SK-N-SH (cell line): ENCODE results near the gene C20orf144. TPM values are rescaled to one million over a fixed set of nuclear protein-coding genes. Genes with fewer than 3 reads are reported as not detected.

Experiments
- CTCF ChIA-PET: fragments of 300-600, 350-600 bp; formaldehyde crosslinking; extraction: SDS; loops from one replicate; lab custom pipeline; 2021; lab: Yijun Ruan, JAX
- POLR2A ChIA-PET: fragments of 350-600 bp; sonication (Branson Sonifier 250); formaldehyde crosslinking; extraction: SDS; loops from one replicate; lab custom pipeline; 2020; ENCODE audit warnings: antibody characterized with exemption, inconsistent platforms; lab: Yijun Ruan, JAX
- DNase-seq: peaks from one replicate; pipeline ENCODE4 v3.0.0; 2012
- H2AFZ ChIP-seq: fragments of 200-600 bp; sonication (generic); 2 replicates; pipeline ENCODE4 v1.8.1; 2016; ENCODE audit warnings: antibody characterized with exemption, mild to moderate bottlenecking, low read depth
- H3F3A ChIP-seq: fragments of 200-600 bp; sonication (generic); replicated peaks from 2 replicates; pipeline ENCODE3; 2016; ENCODE audit warnings: antibody characterized with exemption, mild to moderate bottlenecking; ENCODE audit not compliant: insufficient read depth
- H3K27ac ChIP-seq, 2 experiments: fragments of 200-500 bp in 1 of 2; fragments of 200-600 bp in 1 of 2; sonication (Bioruptor generic) in 1 of 2; sonication (generic), shearing (Covaris generic) in 1 of 2; 2 replicates each; pipeline versions ENCODE4 v1.5.1 to v1.6.1; 2014 to 2016; ENCODE audit warnings: low read depth in 2 of 2, inconsistent platforms in 1 of 2, low read length in 1 of 2, mild to moderate bottlenecking in 1 of 2, mixed read lengths in 1 of 2
- H3K27me3 ChIP-seq: fragments of 200-600 bp; sonication (generic), shearing (Covaris generic); 2 replicates; pipeline ENCODE4 v1.6.1; 2016; ENCODE audit warnings: mixed run types; ENCODE audit not compliant: insufficient read depth
- H3K36me3 ChIP-seq, 2 experiments: fragments of 200-500 bp in 1 of 2; fragments of 200-600 bp in 1 of 2; sonication (Bioruptor generic) in 1 of 2; sonication (generic) in 1 of 2; replicated peaks in 1 of 2; 2 replicates each; pipeline versions ENCODE3 to v1.5.1; 2014 to 2016; ENCODE audit warnings: low read length in 1 of 2, mild to moderate bottlenecking in 1 of 2; ENCODE audit not compliant: insufficient read depth in 2 of 2, control insufficient read depth in 1 of 2
- H3K4me1 ChIP-seq, 2 experiments: fragments of 200-500 bp in 1 of 2; fragments of 200-600 bp in 1 of 2; sonication (Bioruptor generic) in 1 of 2; sonication (generic), shearing (Covaris generic) in 1 of 2; 2 replicates each; pipeline versions ENCODE4 v1.5.1 to v1.6.1; 2014 to 2016; ENCODE audit warnings: low read depth in 1 of 2, low read length in 1 of 2, mixed run types in 1 of 2; ENCODE audit not compliant: insufficient read depth in 2 of 2, control insufficient read depth in 1 of 2
- H3K4me2 ChIP-seq: fragments of 200-600 bp; sonication (generic), shearing (Covaris generic); 2 replicates; pipeline ENCODE4 v1.6.1; 2017; ENCODE audit warnings: mixed run types
- H3K4me3 ChIP-seq, 2 experiments: fragments of 200-500 bp in 1 of 2; fragments of 200-600 bp in 1 of 2; sonication (Bioruptor generic) in 1 of 2; sonication (generic), shearing (Covaris generic) in 1 of 2; 2 replicates each; pipeline versions ENCODE4 v1.5.1 to v1.8.1; 2014 to 2016; ENCODE audit warnings: low read depth in 2 of 2, inconsistent platforms in 1 of 2, low read length in 1 of 2, mild to moderate bottlenecking in 1 of 2, mixed read lengths in 1 of 2, moderate library complexity in 1 of 2
- H3K79me2 ChIP-seq: fragments of 200-600 bp; sonication (generic); 2 replicates; pipeline ENCODE4 v1.8.1; 2017; ENCODE audit warnings: mild to moderate bottlenecking; ENCODE audit not compliant: insufficient read depth
- H3K9ac ChIP-seq: fragments of 200-600 bp; sonication (generic); 2 replicates; pipeline ENCODE4 v1.6.1; 2017; ENCODE audit warnings: mixed run types
- H3K9me2 ChIP-seq: fragments of 200-600 bp; sonication (generic); 2 replicates; pipeline ENCODE4 v1.6.1; 2017; ENCODE audit warnings: mixed run types
- H3K9me3 ChIP-seq: fragments of 200-600 bp; sonication (generic); 2 replicates; pipeline ENCODE4 v1.6.1; 2017; ENCODE audit warnings: mixed run types, mild to moderate bottlenecking, moderate library complexity
- H4K20me1 ChIP-seq: fragments of 200-600 bp; sonication (generic); 2 replicates; pipeline ENCODE4 v1.6.1; 2017; ENCODE audit warnings: mild to moderate bottlenecking, mixed run types; ENCODE audit not compliant: insufficient read depth
- ELF1 ChIP-seq: IDR thresholded peaks from 2 replicates; pipeline ENCODE4 v1.4.0; 2012
- EZH2phosphoT487 ChIP-seq: fragments of 200-600 bp; sonication (generic); IDR thresholded peaks from 2 replicates; pipeline ENCODE4 v1.6.1; 2017; ENCODE audit warnings: low read depth, mixed run types, mild to moderate bottlenecking, antibody characterized with exemption, moderate library complexity, borderline replicate concordance
- FOSL2 ChIP-seq: IDR thresholded peaks from 2 replicates; pipeline ENCODE4 v1.4.0; 2012; ENCODE audit warnings: low read depth, mild to moderate bottlenecking, moderate library complexity, borderline replicate concordance
- FOXJ3 ChIP-seq: sonication (generic); formaldehyde crosslinking; IDR thresholded peaks from 2 replicates; pipeline ENCODE4 v1.5.1; 2020; ENCODE audit warnings: mild to moderate bottlenecking, missing genetic modification reagents
- GABPA ChIP-seq: IDR thresholded peaks from 2 replicates; pipeline ENCODE4 v1.4.0; 2012; ENCODE audit warnings: low read depth, mild to moderate bottlenecking
- JUND ChIP-seq: IDR thresholded peaks from 2 replicates; pipeline ENCODE4 v1.4.0; 2012
- MEF2A ChIP-seq: IDR thresholded peaks from 2 replicates; pipeline ENCODE4 v1.4.0; 2012; ENCODE audit warnings: low read depth, borderline replicate concordance
- MXI1 ChIP-seq: IDR thresholded peaks from 2 replicates; pipeline ENCODE4 v1.6.1; 2012; ENCODE audit warnings: mild to moderate bottlenecking, low read depth, low read length, improper control_type of control experiment
- NFIC ChIP-seq: IDR thresholded peaks from 2 replicates; pipeline ENCODE4 v1.4.0; 2012; ENCODE audit warnings: borderline replicate concordance
- NRF1 ChIP-seq: IDR thresholded peaks from 2 replicates; pipeline ENCODE4 v1.6.1; 2012; ENCODE audit warnings: low read depth, mild to moderate bottlenecking, low read length
- RAD21 ChIP-seq: IDR thresholded peaks from 2 replicates; pipeline ENCODE4 v1.6.1; 2012; ENCODE audit warnings: mild to moderate bottlenecking, low read length
- RCOR1 ChIP-seq: fragments of 150-350 bp; IDR thresholded peaks from 2 replicates; pipeline ENCODE4 v1.6.1; 2017; ENCODE audit warnings: antibody characterized with exemption, low read length
- RFX5 ChIP-seq: IDR thresholded peaks from 2 replicates; pipeline ENCODE4 v1.6.1; 2012; ENCODE audit warnings: mild to moderate bottlenecking, improper control_type of control experiment, low read length
- SMC3 ChIP-seq: IDR thresholded peaks from 2 replicates; pipeline ENCODE4 v1.6.1; 2012; ENCODE audit warnings: low read depth, low read length, improper control_type of control experiment
- TCF12 ChIP-seq: IDR thresholded peaks from 2 replicates; pipeline ENCODE4 v1.4.0; 2012
- TEAD4 ChIP-seq: IDR thresholded peaks from 2 replicates; pipeline ENCODE4 v1.4.0; 2012; ENCODE audit warnings: mild to moderate bottlenecking, borderline replicate concordance; ENCODE audit not compliant: insufficient read depth
- WGBS: methylation state at CpG from one replicate; pipeline ENCODE4 v1.1.6; 2017; ENCODE audit warnings: low lambda C conversion rate; 5-methylcytosine and 5-hydroxymethylcytosine counted together
- polyA plus RNA-seq, 3 experiments: library from polyadenylated mRNA; depleted of rRNA; stranded (reverse); fragments of >200 nt; gene quantifications; 2 replicates each; pipeline ENCODE4 v1.2.3, GENCODE V29; 2012
- TF ChIP-seq, protein P1 (sequence below): IDR thresholded peaks from 2 replicates; pipeline ENCODE4 v1.4.0; 2012; ENCODE audit warnings: low read depth, borderline replicate concordance
- TF ChIP-seq, protein P2 (sequence below): fragments of 150-350 bp; IDR thresholded peaks from 2 replicates; pipeline ENCODE4 v1.6.1; 2017; ENCODE audit warnings: antibody characterized with exemption, low read length, low read depth, borderline replicate concordance
- TF ChIP-seq, protein P3 (sequence below): IDR thresholded peaks from 2 replicates; pipeline ENCODE4 v1.4.0; 2012; ENCODE audit warnings: low read depth
- TF ChIP-seq, protein P4 (sequence below): IDR thresholded peaks from 2 replicates; pipeline ENCODE4 v1.6.1; 2012; ENCODE audit warnings: mild to moderate bottlenecking, low read depth, low read length, moderate library complexity

C20orf144 gene
- polyA plus RNA-seq, 1 of the 3 experiments (the other 2 are of a cell fraction) = 0.12 TPM

DNA sequence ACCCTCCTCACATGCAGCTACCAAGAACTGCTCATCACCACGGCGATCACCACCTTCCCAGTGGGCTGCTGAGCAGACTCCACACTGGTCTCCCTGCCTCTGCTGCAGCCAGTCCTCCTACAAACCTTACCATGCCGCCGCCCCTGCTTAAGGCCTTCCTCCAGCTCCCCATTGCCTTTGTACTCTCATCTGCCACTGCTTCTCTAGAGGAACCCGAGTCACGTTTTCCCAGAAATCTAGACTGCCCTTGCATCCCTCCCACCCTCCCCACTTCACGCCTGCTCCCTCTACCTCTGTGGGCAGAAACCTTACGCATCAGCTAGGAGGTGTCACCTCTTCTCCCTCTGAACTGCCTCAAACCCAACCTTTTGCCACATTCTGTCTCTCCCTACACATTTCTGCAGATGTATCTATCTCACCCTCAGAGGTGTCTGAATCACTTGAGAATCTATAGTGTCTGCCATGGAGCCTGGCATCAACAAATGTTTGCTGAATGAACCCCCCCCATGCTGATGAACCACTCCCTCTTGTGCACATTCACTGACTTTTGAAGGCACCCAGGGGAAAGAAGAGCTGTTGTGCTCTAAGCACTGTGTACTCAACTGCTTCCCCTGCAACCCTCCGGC lies 19.7 kb downstream of the C20orf144 start:
- Histone ChIP-seq H2AFZ (no peak overlapping the region), H4K20me1 (peaks cover 6% of the 10 kb centered on the region; the same call in 1 of the 2 replicates), H3K79me2 (peaks cover 35% of the 10 kb centered on the region), H3K27me3 (no peaks in the 10 kb centered on the region), H3K4me2 (no peak overlapping the region), H3K4me1 (peaks cover 7 to 17% of the 10 kb centered on the region in 2 experiments; a peak in 2 of 4 replicates)
- POLR2A ChIA-PET = no interaction called here
- no peak for DNase-seq
- WGBS = 91% methylated on average over 9 of the region's 9 CpGs
- CTCF ChIA-PET = interaction anchor here (1.6 to 4.3 kb wide), 2 partner anchors 14 to 29 kb away, joined by 7 to 34 read pairs; partner anchors contain the start of gene ACTL10
- no peak for TF ChIP-seq FOXJ3 (CRISPR knock-in tag)
- no peak for TF ChIP-seq RAD21
- no peak for TF ChIP-seq SMC3
- no peak for TF ChIP-seq ELF1
- no peak for TF ChIP-seq NFIC
- no peak for TF ChIP-seq FOSL2
- no peak for TF ChIP-seq RFX5
- TF ChIP-seq RCOR1 = no peak
- TF ChIP-seq NRF1 = no peak
- TF ChIP-seq, protein P1, sequence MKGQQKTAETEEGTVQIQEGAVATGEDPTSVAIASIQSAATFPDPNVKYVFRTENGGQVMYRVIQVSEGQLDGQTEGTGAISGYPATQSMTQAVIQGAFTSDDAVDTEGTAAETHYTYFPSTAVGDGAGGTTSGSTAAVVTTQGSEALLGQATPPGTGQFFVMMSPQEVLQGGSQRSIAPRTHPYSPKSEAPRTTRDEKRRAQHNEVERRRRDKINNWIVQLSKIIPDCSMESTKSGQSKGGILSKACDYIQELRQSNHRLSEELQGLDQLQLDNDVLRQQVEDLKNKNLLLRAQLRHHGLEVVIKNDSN = no peak
- no peak for TF ChIP-seq TCF12
- TF ChIP-seq EZH2phosphoT487 = no peak
- no peak for TF ChIP-seq MEF2A
- TF ChIP-seq, protein P2, sequence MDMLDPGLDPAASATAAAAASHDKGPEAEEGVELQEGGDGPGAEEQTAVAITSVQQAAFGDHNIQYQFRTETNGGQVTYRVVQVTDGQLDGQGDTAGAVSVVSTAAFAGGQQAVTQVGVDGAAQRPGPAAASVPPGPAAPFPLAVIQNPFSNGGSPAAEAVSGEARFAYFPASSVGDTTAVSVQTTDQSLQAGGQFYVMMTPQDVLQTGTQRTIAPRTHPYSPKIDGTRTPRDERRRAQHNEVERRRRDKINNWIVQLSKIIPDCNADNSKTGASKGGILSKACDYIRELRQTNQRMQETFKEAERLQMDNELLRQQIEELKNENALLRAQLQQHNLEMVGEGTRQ = no peak
- TF ChIP-seq GABPA = no peak
- no peak for TF ChIP-seq TEAD4
- TF ChIP-seq, protein P3, sequence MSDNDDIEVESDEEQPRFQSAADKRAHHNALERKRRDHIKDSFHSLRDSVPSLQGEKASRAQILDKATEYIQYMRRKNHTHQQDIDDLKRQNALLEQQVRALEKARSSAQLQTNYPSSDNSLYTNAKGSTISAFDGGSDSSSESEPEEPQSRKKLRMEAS = no peak
- TF ChIP-seq, protein P4, sequence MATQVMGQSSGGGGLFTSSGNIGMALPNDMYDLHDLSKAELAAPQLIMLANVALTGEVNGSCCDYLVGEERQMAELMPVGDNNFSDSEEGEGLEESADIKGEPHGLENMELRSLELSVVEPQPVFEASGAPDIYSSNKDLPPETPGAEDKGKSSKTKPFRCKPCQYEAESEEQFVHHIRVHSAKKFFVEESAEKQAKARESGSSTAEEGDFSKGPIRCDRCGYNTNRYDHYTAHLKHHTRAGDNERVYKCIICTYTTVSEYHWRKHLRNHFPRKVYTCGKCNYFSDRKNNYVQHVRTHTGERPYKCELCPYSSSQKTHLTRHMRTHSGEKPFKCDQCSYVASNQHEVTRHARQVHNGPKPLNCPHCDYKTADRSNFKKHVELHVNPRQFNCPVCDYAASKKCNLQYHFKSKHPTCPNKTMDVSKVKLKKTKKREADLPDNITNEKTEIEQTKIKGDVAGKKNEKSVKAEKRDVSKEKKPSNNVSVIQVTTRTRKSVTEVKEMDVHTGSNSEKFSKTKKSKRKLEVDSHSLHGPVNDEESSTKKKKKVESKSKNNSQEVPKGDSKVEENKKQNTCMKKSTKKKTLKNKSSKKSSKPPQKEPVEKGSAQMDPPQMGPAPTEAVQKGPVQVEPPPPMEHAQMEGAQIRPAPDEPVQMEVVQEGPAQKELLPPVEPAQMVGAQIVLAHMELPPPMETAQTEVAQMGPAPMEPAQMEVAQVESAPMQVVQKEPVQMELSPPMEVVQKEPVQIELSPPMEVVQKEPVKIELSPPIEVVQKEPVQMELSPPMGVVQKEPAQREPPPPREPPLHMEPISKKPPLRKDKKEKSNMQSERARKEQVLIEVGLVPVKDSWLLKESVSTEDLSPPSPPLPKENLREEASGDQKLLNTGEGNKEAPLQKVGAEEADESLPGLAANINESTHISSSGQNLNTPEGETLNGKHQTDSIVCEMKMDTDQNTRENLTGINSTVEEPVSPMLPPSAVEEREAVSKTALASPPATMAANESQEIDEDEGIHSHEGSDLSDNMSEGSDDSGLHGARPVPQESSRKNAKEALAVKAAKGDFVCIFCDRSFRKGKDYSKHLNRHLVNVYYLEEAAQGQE = no peak
- TF ChIP-seq JUND = no peak
- no peak for TF ChIP-seq MXI1
- TF ChIP-seq, all 33 proteins: peak for 0
- Histone ChIP-seq H3F3A (no peaks in the 10 kb centered on the region), H3K9ac (no peak overlapping the region), H3K9me3 (no peaks in the 10 kb centered on the region), H3K4me3 (no peak overlapping the region), H3K27ac (no peak overlapping the region), H3K36me3 (no peaks in the 10 kb centered on the region), H3K9me2 (no peaks in the 10 kb centered on the region)
